ENCODE results near the gene THOC1.

THOC1 gene

GRCh38 chr18:215448-216010, 52.3 kb downstream of the THOC1 start:
- DNase-seq (ENCODE audit: low read depth): no peak

- DNase-seq (ENCODE audit: low read depth): no peak
Observed at GRCh38 chr18:213966-214365, 53.9 kb downstream of the THOC1 start.

GRCh38 chr18:213505-213904, 54.3 kb downstream of the THOC1 start:
- DNase-seq (ENCODE audit: low read depth): no peak

- DNase-seq (ENCODE audit: low read depth): no peak
Observed at GRCh38 chr18:212780-213179, 55.1 kb downstream of the THOC1 start.

- DNase-seq (ENCODE audit: low read depth): no peak
Observed at GRCh38 chr18:211582-211981, 56.3 kb downstream of the THOC1 start.

GRCh38 chr18:210733-211132, 57.1 kb downstream of the THOC1 start:
- no peak for DNase-seq (ENCODE audit: low read depth)

GRCh38 chr18:210075-210474, 57.8 kb downstream of the THOC1 start:
- DNase-seq (ENCODE audit: low read depth): no peak

- no peak for DNase-seq (ENCODE audit: low read depth)
Observed at GRCh38 chr18:199768-200167, 68.1 kb downstream of the THOC1 start.

- no peak for DNase-seq (ENCODE audit: low read depth)
Observed at GRCh38 chr18:199214-199613, 68.6 kb downstream of the THOC1 start.

- DNase-seq (ENCODE audit: low read depth): no peak
Observed at GRCh38 chr18:195651-196050, 72.2 kb downstream of the THOC1 start.

- DNase-seq (ENCODE audit: low read depth): no peak
Observed at GRCh38 chr18:192801-193200, 75.0 kb downstream of the THOC1 start.

- no peak for DNase-seq (ENCODE audit: low read depth)
Observed at GRCh38 chr18:191725-192124, 76.1 kb downstream of the THOC1 start.

- DNase-seq (ENCODE audit: low read depth): no peak
Observed at GRCh38 chr18:189254-189653, 78.6 kb downstream of the THOC1 start.

- DNase-seq (ENCODE audit: low read depth): no peak
Observed at GRCh38 chr18:183769-184168, 84.1 kb downstream of the THOC1 start.

- DNase-seq (ENCODE audit: low read depth): no peak
Observed at GRCh38 chr18:181711-182110, 86.1 kb downstream of the THOC1 start.

- no peak for DNase-seq (ENCODE audit: low read depth)
Observed at GRCh38 chr18:179499-179898, 88.3 kb downstream of the THOC1 start.

- DNase-seq (ENCODE audit: low read depth): no peak
Observed at GRCh38 chr18:172361-172760, 95.5 kb downstream of the THOC1 start.
